Loucy (cell line): ENCODE measurements around the gene FBLL1.

Experiments
- EZH2phosphoT487 ChIP-seq: fragments of 200-600 bp; IDR thresholded peaks from 2 replicates; pipeline ENCODE4 v1.6.1; 2018; ENCODE audit warnings: antibody characterized with exemption, mild to moderate bottlenecking, moderate library complexity, borderline replicate concordance
- TF ChIP-seq, protein P1 (sequence below): fragments of 200-600 bp; sonication (generic); conservative IDR thresholded peaks from 2 replicates; pipeline ENCODE4 v1.5.1; 2014; ENCODE audit warnings: mild to moderate bottlenecking, antibody characterized with exemption, low read length

DNA sequence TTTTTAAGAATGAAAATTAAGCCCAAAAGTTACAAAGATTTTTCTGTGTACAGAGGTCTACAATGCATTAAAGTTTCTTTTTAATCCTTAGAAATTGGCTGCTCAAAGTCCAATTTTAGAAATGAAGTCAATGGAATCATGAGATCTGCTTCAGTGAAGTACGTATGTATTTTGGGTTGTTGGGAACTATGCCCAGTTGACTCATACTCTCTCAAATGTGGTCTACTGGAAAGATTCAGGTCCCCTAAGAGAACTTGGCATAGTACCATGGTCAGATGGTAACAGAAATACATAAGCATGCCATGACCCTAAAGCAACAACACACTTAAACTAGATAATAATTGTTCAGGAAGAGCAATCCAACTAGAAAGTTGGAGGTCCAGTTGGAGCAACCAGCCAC lies 23.0 kb downstream of the FBLL1 start:
- TF ChIP-seq, protein P1, sequence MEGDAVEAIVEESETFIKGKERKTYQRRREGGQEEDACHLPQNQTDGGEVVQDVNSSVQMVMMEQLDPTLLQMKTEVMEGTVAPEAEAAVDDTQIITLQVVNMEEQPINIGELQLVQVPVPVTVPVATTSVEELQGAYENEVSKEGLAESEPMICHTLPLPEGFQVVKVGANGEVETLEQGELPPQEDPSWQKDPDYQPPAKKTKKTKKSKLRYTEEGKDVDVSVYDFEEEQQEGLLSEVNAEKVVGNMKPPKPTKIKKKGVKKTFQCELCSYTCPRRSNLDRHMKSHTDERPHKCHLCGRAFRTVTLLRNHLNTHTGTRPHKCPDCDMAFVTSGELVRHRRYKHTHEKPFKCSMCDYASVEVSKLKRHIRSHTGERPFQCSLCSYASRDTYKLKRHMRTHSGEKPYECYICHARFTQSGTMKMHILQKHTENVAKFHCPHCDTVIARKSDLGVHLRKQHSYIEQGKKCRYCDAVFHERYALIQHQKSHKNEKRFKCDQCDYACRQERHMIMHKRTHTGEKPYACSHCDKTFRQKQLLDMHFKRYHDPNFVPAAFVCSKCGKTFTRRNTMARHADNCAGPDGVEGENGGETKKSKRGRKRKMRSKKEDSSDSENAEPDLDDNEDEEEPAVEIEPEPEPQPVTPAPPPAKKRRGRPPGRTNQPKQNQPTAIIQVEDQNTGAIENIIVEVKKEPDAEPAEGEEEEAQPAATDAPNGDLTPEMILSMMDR: no peak
- TF ChIP-seq EZH2phosphoT487: no peak
